NCI-H2081 (cell line): ENCODE data around the gene SLC35A5.
"Not testable (repeated sequence)": the region's sequence is repeated elsewhere in the genome, so short reads cannot be mapped to it uniquely, and the experiment has no call there.

Experiments
- DNase-seq, 2 experiments: peaks; one replicate each; lab custom pipeline; 2025; lab: John Stamatoyannopoulos, UW

The SLC35A5 gene

DNA sequence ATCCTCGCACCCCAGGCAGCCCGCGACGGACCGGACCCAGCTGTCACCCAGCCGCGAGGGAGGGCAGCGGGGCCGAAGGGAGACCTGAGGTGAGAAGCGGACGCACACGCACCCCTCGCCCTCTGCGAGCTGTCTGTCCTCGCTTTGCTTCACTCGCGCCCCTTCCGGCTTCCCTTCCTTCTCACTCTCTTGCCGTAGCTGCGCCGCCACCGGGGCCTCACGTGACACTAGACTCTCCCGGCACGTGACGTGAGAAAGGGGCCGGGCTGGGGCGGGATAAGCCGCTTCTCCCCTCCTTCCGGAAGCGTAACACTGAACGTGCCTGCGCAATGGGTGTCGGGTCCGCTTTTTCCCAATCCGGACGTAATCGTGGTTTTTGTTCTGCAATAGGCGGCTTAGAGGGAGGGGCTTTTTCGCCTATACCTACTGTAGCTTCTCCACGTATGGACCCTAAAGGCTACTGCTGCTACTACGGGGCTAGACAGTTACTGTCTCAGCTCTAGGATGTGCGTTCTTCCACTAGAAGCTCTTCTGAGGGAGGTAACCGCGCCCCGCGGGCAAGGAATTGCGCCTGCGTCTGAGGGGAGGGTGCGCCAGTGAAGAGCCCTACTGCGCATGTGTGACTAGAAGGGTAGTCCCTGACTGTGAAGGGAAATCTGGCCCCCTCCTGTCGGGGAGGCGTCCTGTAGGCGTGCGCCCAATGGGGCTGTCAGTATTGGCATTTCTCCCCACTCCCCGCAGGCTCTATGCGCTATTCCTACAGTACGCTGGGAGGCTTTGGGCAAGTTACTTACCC lies at the start of gene SLC35A5, which contains the start of gene ATG3:
Gene SLC35A5 (plus strand): TSS at position 312 of the 796 bp plus-strand sequence. CDS start 1,359 bp downstream, outside the sequence.
Gene ATG3 (minus strand): TSS at position 229 of the 796 bp plus-strand sequence. CDS start 434 bp downstream, outside the sequence.
- DNase-seq = peak; percentile 97 to 98

GRCh38 chr3:112512320-112512719 lies 49.5 kb upstream of the SLC35A5 start:
- DNase-seq = no peak

DNA sequence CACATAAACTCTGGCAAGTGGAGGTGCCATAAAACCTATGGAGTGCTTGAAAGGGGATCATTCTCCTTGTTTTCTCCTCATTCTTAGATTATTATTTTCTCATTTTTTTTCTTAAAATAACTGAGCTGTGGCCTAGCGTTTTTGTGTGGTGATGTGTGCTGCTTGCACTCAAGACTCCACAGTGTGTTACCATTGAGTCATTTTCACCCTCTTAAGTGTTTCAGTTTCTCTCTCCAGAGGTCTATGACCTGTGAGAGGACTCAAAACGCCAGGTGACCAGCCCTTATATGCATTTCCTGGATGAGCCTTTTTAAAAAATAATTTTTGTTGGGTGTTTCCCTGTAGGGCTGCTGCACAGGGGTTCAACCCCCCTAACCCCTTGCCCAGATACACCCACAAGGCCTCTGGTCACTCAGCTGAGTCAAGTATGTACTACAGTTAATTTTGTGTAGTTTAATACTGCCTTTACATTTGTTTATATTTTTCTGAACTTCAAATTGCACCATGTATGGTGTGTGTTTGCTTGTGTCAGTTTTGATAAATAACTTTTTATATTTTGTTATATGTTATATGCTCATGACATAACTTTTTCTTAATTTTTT lies 47.2 kb upstream of the SLC35A5 start:
- no peak for DNase-seq

DNA sequence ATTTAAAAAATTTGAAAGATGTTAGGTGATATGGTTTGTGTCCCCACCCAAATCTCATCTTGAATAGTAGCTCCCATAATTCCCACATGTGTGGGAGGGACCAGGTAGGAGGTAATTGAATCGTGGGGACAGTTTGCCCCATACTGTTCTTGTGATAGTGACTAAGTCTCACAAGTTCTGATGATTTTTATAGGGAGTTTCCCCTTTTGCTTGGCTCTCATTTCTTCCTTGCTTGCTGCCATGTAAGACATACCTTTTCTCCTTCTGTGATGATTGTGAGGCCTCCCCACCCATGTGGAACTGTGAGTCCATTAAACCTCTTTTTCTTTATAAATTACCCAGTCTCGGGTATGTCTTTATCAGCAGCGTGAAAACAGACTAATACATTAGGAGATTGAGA lies 42.9 kb upstream of the SLC35A5 start:
- not testable (repeated sequence) for DNase-seq

GRCh38 chr3:112519424-112520001 lies 42.3 kb upstream of the SLC35A5 start:
- peak; percentile 10 to 63 for DNase-seq

DNA sequence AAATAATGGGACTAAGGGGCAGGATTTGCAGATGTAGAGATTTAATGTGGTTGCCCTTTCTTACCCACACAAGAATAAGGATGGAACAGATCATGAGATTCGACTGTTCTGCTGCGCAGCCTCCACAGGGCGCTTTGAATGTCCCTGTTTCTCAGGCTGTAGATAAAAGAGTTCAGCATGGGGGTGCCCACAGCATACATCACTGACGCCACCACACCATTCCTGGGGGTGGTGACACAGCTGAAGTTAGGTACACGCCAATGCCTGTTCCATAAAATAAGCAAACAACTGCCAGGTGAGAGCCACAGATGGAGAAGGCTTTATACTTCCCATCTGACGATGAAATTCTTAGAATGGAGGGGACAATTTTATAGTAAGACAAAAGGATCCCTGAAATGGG lies 37.7 kb upstream of the SLC35A5 start:
- DNase-seq = not testable (repeated sequence)

DNA sequence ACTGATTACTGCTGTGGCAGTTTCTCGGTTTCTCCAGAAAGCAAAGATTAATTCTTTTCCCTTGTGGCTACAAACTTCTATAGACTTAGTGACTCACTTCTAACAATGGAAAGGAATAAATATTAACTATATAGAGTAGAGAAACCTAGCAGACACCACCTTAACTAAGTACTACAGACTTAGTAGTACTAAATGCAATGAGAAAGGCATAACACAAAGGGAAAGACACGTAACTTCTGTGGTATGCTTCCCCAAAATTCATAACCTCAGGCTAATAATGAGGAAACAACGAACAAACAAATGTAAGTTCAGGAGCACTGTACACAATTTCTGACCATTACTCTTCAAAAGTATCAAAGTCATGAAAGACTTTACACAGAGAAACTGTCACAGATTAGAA lies 31.3 kb upstream of the SLC35A5 start:
- no peak for DNase-seq

- peak in 1 of 2 experiments; percentile 22 for DNase-seq
Observed at GRCh38 chr3:112531358-112531781, 30.5 kb upstream of the SLC35A5 start.

DNA sequence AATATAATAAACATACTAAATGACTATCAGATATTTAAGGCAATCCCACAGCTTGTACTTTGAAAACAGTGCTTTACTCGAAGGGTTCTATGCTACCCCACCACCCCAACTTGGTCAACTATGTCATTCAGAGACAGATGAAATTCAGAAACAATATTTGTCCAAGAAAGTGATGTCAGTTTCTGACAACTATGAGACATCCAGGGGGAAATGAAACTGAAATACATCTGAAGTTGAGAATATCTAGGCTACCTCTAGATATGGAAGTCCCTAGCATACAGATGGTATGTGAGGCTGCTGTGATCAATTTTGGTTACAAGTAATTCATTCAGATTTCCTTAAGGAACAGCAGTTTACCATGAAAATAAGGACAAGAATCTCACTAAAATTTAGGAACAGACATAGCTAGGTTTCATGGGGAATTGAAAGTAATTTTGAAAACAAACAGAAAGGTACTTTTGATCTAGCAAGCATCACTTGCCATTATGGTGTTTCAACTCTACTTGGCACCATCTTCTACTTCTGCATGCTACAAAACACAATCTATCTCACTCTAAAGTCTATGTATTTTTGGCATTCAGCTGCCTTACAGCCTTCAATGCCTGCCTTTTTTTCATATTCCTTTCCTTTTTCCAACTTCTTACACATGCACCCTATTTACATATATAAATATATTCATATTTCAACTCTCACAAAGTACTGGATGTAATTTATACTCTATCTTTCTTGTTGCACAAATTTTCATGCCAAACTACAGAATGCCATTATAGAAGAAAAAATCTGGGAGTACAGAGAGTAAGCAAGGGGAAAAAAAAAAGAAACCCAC lies 21.8 kb upstream of the SLC35A5 start:
- no peak for DNase-seq

DNA sequence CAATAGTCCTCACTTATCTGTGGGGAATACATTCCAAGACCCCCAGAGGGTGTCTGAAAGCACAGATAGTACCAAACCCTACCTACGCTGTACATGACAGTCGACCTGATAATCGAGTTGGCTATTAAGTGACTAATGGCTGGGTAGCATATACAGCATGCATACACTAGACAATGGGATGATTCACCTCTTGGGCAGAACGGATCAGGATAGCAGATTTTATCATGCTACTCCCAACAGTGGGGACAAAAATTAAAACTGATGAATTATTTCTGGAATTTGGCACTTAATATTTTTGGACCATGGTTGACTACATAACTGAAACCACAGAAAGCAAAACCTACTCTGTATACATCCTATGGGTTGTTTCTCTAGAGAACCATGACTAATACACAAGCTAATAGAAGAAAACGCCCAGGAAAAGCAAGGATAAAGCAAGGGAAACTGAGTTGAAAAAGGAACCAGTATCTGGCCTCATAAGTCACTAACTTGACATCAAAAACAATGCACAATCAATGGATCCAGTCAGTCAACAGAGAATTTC lies 15.6 kb upstream of the SLC35A5 start:
- no peak for DNase-seq

- DNase-seq = no peak
Observed at GRCh38 chr3:112550859-112551258, 11.0 kb upstream of the SLC35A5 start.

DNA sequence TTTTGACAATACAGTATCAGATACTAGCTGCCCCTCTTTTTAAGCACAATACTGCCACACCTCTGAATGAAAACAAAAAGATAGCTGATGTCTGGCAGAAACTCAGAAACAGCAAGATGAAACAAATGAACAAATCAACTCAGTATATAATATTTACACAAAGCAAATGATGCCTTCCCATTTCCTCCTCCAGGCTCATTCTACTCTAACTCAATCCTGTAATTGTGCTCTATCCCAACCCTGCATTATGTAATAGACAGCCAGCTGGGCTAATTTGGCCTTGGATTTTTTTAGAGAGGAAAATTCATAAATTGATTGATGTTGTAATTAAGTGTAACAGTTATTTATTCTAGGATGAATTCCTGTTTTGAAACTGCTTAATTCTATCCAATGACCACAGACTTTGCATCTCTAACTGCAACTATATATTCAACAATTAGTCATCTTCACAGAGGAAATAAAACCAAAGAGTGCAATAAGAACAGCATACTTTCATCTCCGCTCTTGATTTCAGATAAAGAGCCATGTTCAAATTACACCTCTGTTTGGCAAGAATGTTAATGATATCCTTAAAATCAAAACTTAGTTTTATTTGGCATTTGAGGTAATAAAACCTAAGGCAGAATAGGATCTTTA lies 6.2 kb upstream of the SLC35A5 start:
- peak; percentile 2 to 58 for DNase-seq

- no peak for DNase-seq
Observed at GRCh38 chr3:112557976-112558375, 3.9 kb upstream of the SLC35A5 start.

DNA sequence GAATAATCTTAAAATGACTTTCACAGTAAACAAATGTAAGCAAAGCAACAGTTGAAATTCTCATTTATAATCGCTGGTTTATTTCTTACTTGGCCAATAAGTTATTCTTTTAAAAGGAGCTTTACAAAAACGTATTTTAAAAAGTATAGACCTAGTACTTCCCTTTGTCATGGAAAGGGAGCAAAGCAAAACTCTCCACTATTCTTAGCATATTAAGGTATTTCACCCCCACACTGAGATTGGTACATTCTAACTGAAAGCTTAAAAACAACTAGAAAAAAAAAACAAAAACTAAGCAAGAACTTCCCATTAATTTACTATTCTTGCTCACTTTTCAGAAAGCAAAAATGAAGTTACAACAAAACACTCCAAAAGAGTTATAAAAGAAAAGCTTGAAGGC lies 1.5 kb upstream of the SLC35A5 start:
- no peak for DNase-seq

DNA sequence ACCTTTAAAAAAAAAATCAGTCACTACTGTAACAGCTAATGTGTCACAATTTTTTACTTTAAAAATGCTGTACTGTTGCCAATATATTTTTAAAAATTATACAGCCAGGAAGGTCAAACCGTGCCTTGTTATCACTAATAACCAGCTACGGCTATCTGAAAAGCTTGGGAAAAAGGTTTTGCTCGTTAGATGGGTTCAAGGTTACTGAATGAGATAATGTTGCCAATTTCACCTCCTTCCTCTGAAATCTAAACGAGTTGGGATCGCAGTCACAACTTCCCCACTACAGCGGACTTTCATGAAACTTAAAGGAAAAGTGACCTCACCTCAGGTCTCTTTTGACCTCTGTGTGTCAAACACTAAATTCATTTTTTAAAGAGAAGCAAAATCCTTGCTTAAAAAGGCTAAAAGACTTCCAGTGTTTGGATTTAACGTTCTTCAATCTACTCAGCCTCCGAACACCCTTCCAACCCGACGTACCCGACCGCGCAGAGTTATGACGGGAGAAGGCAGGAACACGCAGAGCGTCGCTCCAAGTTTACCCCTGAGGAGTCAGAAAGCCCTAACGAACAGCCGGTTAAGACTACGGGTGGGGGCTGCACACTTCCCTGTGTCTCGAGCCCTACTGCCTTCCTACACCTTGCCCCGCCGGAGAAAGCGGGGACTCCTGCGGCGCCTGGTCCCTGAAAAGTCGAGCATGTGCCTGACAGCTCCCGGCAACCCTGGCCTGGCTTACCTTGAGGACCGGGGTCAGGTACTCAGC lies 943 bp upstream of the SLC35A5 start:
- peak; percentile 48 to 70 for DNase-seq

DNA sequence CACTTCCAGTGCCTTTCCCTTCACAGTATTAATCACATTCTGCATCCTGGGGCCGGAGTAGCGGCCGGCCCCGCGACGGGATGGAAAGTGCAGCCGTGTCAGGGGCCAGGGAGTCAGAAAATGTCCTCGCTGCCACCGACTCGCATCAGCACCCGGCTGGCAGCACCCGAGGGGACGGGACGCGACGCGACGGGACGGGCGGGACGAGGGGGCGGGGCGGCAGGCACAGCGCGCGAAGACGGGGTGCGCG lies 436 bp upstream of the SLC35A5 start:
- DNase-seq = no peak

DNA sequence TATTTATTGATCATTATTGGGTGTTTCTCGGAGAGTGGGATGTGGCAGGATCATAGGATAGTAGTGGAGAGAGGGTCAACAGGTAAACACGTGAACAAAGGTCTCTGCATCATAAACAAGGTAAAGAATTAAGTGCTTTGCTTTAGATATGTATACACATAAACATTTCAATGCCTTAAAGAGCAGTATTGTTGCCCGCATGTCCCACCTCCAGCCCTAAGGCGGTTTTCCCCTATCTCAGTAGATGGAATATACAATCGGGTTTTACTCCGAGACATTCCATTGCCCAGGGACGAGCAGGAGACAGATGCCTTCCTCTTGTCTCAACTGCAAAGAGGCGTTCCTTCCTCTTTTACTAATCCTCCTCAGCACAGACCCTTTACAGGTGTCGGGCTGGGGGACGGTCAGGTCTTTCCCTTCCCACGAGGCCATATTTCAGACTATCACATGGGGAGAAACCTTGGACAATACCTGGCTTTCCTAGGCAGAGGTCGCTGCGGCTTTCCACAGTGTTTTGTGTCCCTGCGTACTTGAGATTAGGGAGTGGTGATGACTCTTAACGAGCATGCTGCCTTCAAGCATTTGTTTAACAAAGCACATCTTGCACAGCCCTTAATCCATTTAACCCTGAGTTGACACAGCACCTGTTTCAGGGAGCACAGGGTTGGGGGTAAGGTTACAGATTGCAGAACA lies 2.5 kb downstream of the SLC35A5 start:
- not testable (repeated sequence) for DNase-seq

GRCh38 chr3:112564940-112565305 lies 3.1 kb downstream of the SLC35A5 start:
- DNase-seq = no peak

DNA sequence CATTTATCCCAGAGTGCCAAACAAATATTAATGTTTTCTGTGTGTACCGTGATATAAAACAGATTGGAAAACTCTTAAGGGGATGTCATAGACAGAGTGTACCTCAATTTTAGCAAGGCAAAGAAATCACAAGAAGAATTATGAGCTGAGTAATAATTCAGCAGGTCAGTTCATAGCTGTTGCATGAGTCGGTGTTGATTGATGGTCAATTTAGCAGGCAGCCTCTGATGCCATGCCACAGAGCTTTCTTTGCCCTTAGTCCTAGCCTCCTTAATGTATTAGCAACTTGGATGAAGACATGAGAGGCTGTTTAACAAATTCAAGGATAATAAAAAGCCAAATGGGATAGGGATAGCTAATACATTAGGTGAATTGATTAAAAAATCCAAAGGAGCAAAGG lies 6.8 kb downstream of the SLC35A5 start:
- DNase-seq = no peak

GRCh38 chr3:112569265-112569664 lies 7.4 kb downstream of the SLC35A5 start:
- DNase-seq = no peak
